Measurements from ENCODE around the gene SNRNP48.

GRCh38 chr6:7585287-7585930 is 4.6 kb upstream of the SNRNP48 start:
- TF ChIP-seq CTCF (IDR thresholded peaks at IDR 0.05 in 4 of 5, conservative IDR thresholded peaks at IDR 0.05 in 1 of 5) (no peak), POLR2A (IDR thresholded peaks at IDR 0.05) (no peak)

Data from gastrocnemius medialis (tissue), 4 donors.